ENCODE results near the gene ANKZF1.
A peak's percentile ranks its signal among the peaks of the same experiment; 100 is the strongest.

ANKZF1 gene

GRCh38 chr2:219223831-219224610 is 5.6 kb upstream of the ANKZF1 start:
- Histone ChIP-seq H3K9me3 (no peaks in the 10 kb centered on the region), H3K36me3 (peaks cover 62% of the 10 kb centered on the region), H3K27ac (no peak overlapping the region), H3K27me3 (peaks cover 15% of the 10 kb centered on the region), H3K4me1 (ENCODE audit: control insufficient read depth in 1 of 2, insufficient read depth in 1 of 2, low read depth in 1 of 2, low read length in 1 of 2) (peaks cover 72 to 76% of the 10 kb centered on the region in 2 experiments), H3K4me3 (ENCODE audit: low read depth in 1 of 2, low read length in 1 of 2) (peak overlapping the region in 1 of 2 experiments; percentile 49)
- TF ChIP-seq CTCF (IDR thresholded peaks at IDR 0.05): no peak

GRCh38 chr2:219225350-219225749 is 4.3 kb upstream of the ANKZF1 start:
- no peaks in the 10 kb centered on the region for H3K9me3 ChIP-seq
- H3K4me3 ChIP-seq (ENCODE audit: low read depth in 1 of 2, low read length in 1 of 2): peak overlapping the region; percentile 0 to 49
- no peak for TF ChIP-seq CTCF (IDR thresholded peaks at IDR 0.05)
- peaks cover 3% of the 10 kb centered on the region for H3K27me3 ChIP-seq
- H3K27ac ChIP-seq: peak overlapping the region; percentile 83
- H3K36me3 ChIP-seq: peaks cover 49% of the 10 kb centered on the region
- H3K4me1 ChIP-seq (ENCODE audit: control insufficient read depth in 1 of 2, insufficient read depth in 1 of 2, low read depth in 1 of 2, low read length in 1 of 2): peaks cover 67 to 69% of the 10 kb centered on the region in 2 experiments

DNA sequence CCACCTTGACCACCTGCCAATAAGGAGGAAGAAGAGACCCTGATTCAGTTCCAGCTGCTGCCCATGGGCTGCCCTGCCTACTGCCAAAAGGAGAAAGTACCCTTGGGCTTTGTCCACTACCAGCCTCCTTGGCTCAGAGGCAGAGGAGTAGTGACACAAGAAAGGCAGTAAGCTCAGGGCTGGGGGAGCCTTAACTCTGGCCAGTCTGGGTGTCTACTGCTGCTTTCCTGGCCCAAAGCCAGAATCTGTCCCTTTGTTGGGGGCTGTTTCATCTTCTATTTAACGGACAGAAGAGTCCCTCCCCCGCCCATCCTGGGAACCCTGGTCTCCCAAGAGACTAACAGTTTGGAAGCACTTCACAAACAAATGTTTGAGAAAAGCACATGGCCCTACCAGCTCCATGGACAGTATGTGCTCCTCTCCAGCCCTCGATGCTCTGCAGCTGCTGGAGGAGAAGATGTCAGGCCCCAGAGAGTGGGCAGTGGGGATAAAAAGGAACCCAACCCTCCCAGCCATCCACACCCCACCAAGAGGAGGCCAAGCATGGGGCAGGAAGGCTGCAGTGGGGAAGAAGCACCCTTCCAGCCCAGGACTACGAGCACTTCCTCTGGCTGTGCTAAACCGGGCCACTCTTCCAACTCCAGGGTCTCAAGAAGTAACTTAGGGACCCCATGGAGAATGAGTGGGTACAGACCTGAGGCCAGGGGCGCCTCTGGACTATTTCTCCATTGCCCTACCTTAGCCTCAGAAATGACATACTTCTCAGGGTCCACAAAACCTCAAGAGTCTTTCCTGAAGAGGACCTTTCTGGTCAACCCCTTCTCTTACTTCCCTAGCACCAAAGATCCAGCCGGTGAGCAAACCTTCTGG is 1.3 kb upstream of the ANKZF1 start:
- Histone ChIP-seq H3K9me3 (no peaks in the 10 kb centered on the region), H3K27ac (peak overlapping the region; percentile 97), H3K4me1 (ENCODE audit: control insufficient read depth in 1 of 2, insufficient read depth in 1 of 2, low read depth in 1 of 2, low read length in 1 of 2) (peaks cover 69 to 70% of the 10 kb centered on the region in 2 experiments), H3K4me3 (ENCODE audit: low read depth in 1 of 2, low read length in 1 of 2) (peak overlapping the region; percentile 83 to 97), H3K36me3 (peaks cover 36% of the 10 kb centered on the region), H3K27me3 (no peaks in the 10 kb centered on the region)
- no peak for TF ChIP-seq CTCF (IDR thresholded peaks at IDR 0.05)

- Histone ChIP-seq H3K27ac (peak overlapping the region; percentile 97), H3K4me1 (ENCODE audit: control insufficient read depth in 1 of 2, insufficient read depth in 1 of 2, low read depth in 1 of 2, low read length in 1 of 2) (peaks cover 69% of the 10 kb centered on the region in 2 experiments), H3K4me3 (ENCODE audit: low read depth in 1 of 2, low read length in 1 of 2) (peak overlapping the region; percentile 83 to 97), H3K9me3 (no peaks in the 10 kb centered on the region), H3K36me3 (peaks cover 36% of the 10 kb centered on the region), H3K27me3 (no peaks in the 10 kb centered on the region)
- TF ChIP-seq CTCF (IDR thresholded peaks at IDR 0.05): no peak
Measured at GRCh38 chr2:219228911-219229304, 698 bp upstream of the ANKZF1 start.

GRCh38 chr2:219230059-219230540 is 494 bp downstream of the ANKZF1 start:
- Histone ChIP-seq H3K9me3 (no peaks in the 10 kb centered on the region), H3K27ac (peak overlapping the region; percentile 97), H3K4me1 (ENCODE audit: control insufficient read depth in 1 of 2, insufficient read depth in 1 of 2, low read depth in 1 of 2, low read length in 1 of 2) (peaks cover 57% of the 10 kb centered on the region in 2 experiments), H3K27me3 (no peaks in the 10 kb centered on the region), H3K36me3 (peaks cover 36% of the 10 kb centered on the region), H3K4me3 (ENCODE audit: low read depth in 1 of 2, low read length in 1 of 2) (peak overlapping the region; percentile 83 to 97)
- TF ChIP-seq CTCF (IDR thresholded peaks at IDR 0.05): no peak

Data from neutrophil (primary cell).